ENCODE measurements around the gene EFCAB9.

GRCh38 chr5:172151661-172152210, 42.2 kb upstream of the EFCAB9 start:
- TF ChIP-seq CTCF (IDR thresholded peaks at IDR 0.05) (no peak), EP300 (IDR thresholded peaks at IDR 0.05) (no peak), POLR2A (IDR thresholded peaks at IDR 0.05) (no peak)

All from ovary (tissue), 3 donors.